Measurements from ENCODE around the gene CCDC33.
A peak's percentile ranks its signal among the peaks of the same experiment; 100 is the strongest.
"Not testable (repeated sequence)": the region's sequence is repeated elsewhere in the genome, so short reads cannot be mapped to it uniquely, and the experiment has no call there.

Gene CCDC33

GRCh38 chr15:74337607-74338211 is 101.6 kb downstream of the CCDC33 start:
- no peak for DNase-seq

- no peak for DNase-seq
Measured at GRCh38 chr15:74338676-74339075, 102.5 kb downstream of the CCDC33 start.

- no peak for DNase-seq
Measured at GRCh38 chr15:74339371-74339770, 103.2 kb downstream of the CCDC33 start.

GRCh38 chr15:74340150-74340549 is 104.0 kb downstream of the CCDC33 start:
- DNase-seq = no peak

- DNase-seq = no peak
Measured at GRCh38 chr15:74343127-74343796, 107.1 kb downstream of the CCDC33 start.

- no peak for DNase-seq
Measured at GRCh38 chr15:74343797-74344127, 107.6 kb downstream of the CCDC33 start.

- DNase-seq = no peak
Measured at GRCh38 chr15:74345051-74345450, 108.9 kb downstream of the CCDC33 start.

- DNase-seq = no peak
Measured at GRCh38 chr15:74347757-74348250, 111.7 kb downstream of the CCDC33 start.

GRCh38 chr15:74349241-74349778 is 113.2 kb downstream of the CCDC33 start:
- DNase-seq = no peak

- no peak for DNase-seq
Measured at GRCh38 chr15:74350295-74351275, 114.5 kb downstream of the CCDC33 start.

GRCh38 chr15:74351670-74352069 is 115.5 kb downstream of the CCDC33 start:
- no peak for DNase-seq

GRCh38 chr15:74352393-74352910 is 116.3 kb downstream of the CCDC33 start:
- DNase-seq = no peak

GRCh38 chr15:74353992-74354391 is 117.9 kb downstream of the CCDC33 start:
- not testable (repeated sequence) for DNase-seq

- not testable (repeated sequence) for DNase-seq
Measured at GRCh38 chr15:74356050-74356449, 119.9 kb downstream of the CCDC33 start.

- DNase-seq = not testable (repeated sequence)
Measured at GRCh38 chr15:74357514-74357913, 121.4 kb downstream of the CCDC33 start.

GRCh38 chr15:74359376-74359775 is 123.2 kb downstream of the CCDC33 start:
- DNase-seq = not testable (repeated sequence)

- not testable (repeated sequence) for DNase-seq
Measured at GRCh38 chr15:74360855-74361254, 124.7 kb downstream of the CCDC33 start.

- no peak for DNase-seq
Measured at GRCh38 chr15:74362482-74362881, 126.4 kb downstream of the CCDC33 start.

- no peak for DNase-seq
Measured at GRCh38 chr15:74364936-74365597, 128.9 kb downstream of the CCDC33 start.

- peak; percentile 51 for DNase-seq
Measured at GRCh38 chr15:74365598-74366445, 129.7 kb downstream of the CCDC33 start.

- DNase-seq = no peak
Measured at GRCh38 chr15:74367296-74367854, 131.2 kb downstream of the CCDC33 start, which contains the start of gene CYP11A1. CYP11A1 (minus strand) TSS chr15:74367646; CDS start chr15:74367585, 61 bp downstream.
